ENCODE measurements around the gene F8A1.
"Not testable (repeated sequence)": the region's sequence is repeated elsewhere in the genome, so short reads cannot be mapped to it uniquely, and the experiment has no call there.

The F8A1 gene

DNA sequence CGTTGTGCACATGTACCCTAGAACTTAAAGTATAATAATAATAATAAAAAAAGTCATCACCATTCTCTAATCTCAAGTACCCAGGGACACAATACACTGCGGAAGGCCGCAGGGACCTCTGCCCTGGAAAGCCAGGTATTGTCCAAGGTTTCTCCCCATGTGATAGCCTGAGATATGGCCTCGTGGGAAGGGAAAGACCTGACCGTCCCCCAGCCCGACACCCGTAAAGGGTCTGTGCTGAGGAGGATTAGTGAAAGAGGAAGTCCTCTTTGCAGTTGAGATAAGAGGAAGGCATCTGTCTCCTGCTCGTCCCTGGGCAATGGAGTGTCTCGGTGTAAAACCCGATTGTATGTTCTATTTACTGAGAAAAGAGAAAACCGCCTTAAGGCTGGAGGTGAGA lies 24.4 kb downstream of the F8A1 start:
- not testable (repeated sequence) for H3K9me3 Mint-ChIP-seq, H3K4me1 Mint-ChIP-seq, DNase-seq, H3K27me3 Mint-ChIP-seq, ATAC-seq, H3K4me3 Mint-ChIP-seq, H3K27ac Mint-ChIP-seq

DNA sequence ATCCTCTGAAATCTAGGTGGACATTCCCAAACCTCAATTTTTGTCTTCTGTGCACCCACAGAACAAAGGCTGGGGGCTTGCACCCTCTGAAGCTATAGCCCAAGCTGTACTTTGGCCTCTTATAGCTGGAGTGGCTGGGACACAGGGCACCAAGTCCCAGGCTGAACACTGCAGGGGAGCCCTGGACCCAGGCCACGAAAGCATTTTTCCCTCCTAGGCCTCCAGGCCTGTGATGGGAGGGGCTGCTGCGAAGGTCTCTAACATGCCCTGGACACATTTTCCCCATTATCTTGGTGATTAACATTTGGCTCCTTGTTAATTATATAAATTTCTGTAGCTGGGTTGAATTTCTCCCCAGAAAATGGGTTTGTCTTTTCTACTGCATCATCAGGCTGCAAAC lies 27.9 kb downstream of the F8A1 start:
- H3K4me1 Mint-ChIP-seq, result no peaks in the 10 kb centered on the region
- ATAC-seq, result no peak
- H3K27ac Mint-ChIP-seq, result no peak overlapping the region
- peaks cover 6% of the 10 kb centered on the region for H3K27me3 Mint-ChIP-seq
- no peak for DNase-seq
- H3K4me3 Mint-ChIP-seq, result no peak overlapping the region
- H3K9me3 Mint-ChIP-seq, result peaks cover 0 to 5% of the 10 kb centered on the region in 2 donors

DNA sequence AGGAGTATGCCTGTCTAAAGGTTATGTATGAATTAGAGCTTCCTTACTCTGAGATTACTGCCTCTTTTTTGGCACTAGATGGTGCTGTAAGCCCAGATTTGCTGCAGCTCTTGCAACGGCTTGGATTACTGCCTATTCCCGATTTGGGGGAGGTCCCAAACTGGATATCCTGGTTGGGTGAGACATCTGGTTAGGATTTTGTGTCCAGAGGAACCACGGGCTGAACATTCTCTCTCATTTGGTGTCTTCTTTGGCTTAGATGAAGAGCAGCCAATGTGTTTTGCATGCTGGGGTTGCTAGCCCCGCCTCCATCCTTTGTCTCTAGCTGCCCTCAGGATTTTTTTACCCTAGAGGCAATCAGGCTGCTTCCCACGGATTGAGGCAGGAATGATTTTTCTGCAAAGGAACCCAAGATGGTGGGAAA lies 31.9 kb downstream of the F8A1 start:
- Mint-ChIP-seq H3K9me3 (no peaks in the 10 kb centered on the region), H3K27me3 (no peaks in the 10 kb centered on the region), H3K4me1 (no peaks in the 10 kb centered on the region), H3K27ac (no peak overlapping the region), H3K4me3 (peak overlapping the region; percentile 44 to 57)
- ATAC-seq, result peak; percentile 64
- DNase-seq, result peak; percentile 13 to 17

DNA sequence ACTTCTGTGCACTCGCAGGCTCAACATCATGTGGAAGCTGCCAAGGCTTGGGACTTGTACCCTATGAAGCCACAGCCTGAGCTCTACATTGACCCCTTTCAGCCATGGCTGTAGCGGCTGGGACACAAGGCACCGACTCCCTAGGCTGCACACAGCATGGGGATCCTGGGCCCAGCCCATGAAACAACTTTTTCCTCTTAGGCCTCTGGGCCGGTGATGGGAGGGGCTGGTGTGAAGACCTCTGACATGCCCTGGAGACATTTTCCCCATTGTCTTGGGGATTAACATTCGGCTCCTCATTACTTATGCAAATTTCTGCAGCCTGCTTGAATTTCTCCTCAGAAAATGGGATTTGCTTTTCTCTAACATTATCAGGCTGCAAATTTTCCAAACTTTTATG lies 38.6 kb downstream of the F8A1 start:
- not testable (repeated sequence) for H3K27ac Mint-ChIP-seq, DNase-seq, H3K9me3 Mint-ChIP-seq, H3K4me3 Mint-ChIP-seq, ATAC-seq, H3K4me1 Mint-ChIP-seq
- peaks cover 20% of the 10 kb centered on the region for H3K27me3 Mint-ChIP-seq

Data from stimulated activated naive CD8-positive, alpha-beta T cell treated with anti-CD3 and anti-CD28 coated beads, Interleukin-15, amount 100 ng/mL, for 72 hours (primary cell).